Measurements from ENCODE around the gene PRMT1. TPM values are rescaled to one million over a fixed set of nuclear protein-coding genes. Genes with fewer than 3 reads are reported as not detected.
A peak's percentile ranks its signal among the peaks of the same experiment; 100 is the strongest.
"Not testable (repeated sequence)": the region's sequence is repeated elsewhere in the genome, so short reads cannot be mapped to it uniquely, and the experiment has no call there.

PRMT1 gene
- total RNA-seq, 1 experiment from 2014 or later: 551 TPM

DNA sequence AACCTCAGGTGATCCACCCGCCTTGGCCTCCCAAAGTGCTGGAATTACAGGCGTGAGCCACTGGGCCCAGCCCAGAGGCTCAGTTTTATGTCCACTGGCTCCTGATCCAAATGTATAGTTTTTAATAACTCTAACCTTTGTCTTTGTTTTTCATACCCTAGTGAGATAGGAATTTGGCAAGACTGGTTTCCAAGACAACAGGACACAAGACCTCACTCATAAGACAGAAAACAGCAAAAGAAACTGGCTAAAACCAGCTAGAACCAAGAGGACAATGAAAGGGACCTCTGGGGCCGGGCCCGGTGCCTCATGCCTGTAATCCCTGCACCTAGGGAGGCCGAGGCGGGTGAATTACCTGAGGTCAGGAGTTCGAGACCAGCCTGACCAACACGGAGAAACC is 41.4 kb downstream of the PRMT1 start:
- peak; percentile 17 for DNase-seq (ENCODE audit: low read depth)

DNA sequence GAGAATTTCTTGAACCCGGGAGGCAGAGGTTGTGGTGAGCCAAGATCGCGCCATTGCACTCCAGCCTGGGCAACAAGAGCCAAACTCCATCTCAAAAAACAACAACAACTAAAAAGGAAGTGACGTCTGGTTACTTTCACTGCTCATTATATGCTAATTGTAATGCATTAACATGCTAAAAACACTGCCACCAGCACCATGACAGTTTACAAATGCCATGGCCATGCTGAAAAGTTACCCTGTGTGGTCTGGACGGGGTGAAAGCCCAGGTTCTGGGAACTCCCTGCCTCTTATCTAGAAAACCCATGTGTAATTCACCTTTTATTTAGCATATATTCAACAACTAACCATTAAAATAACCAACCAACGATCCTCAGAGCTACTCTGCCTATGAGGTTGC is 41.9 kb downstream of the PRMT1 start:
- DNase-seq (ENCODE audit: low read depth): no peak

DNA sequence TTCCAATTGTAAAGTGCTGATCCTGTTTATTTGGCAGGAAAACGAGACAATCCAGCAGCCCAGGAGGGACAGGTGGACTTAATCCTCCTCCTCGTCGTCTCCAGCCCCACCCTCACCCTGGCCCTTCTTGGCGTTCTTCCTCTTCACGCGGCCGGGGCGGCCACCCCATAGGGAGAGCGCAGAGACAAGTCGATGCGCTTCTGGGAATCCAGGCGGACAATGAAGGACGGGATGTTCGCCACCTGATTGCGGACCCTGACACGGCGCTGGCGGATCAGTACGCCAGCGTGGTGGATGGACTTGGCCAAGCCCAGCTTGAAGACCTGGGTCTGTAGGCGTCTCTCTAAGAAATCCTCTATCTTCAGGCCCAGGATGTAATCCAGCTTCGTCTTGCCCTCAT is 42.3 kb downstream of the PRMT1 start:
- not testable (repeated sequence) for DNase-seq (ENCODE audit: low read depth)

- no peak for DNase-seq (ENCODE audit: low read depth)
Observed at GRCh38 chr19:49727217-49728030, 50.4 kb downstream of the PRMT1 start.

DNA sequence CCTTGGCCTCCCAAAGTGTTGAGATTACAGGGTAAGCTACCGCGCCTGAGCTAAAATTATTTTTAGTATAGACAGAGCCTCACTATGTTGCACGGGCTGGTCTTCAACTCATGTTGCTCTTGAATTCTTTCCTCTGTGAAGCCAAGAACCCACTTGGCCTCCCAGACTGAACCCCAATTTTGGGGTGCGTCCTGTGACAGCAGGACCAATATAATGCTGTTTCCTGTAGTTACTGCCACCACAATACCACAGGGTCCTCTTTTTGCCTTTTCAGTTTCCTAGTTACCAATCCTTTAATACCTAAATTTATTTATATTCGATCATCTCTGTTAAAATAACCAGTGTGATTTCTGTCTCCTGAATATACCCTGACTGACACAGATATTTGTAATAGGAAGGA is 53.1 kb downstream of the PRMT1 start:
- no peak for DNase-seq (ENCODE audit: low read depth)

Small RNA genes lying within 50 kb of the gene (small RNA-seq; reads per million reads assigned to genes)
- gene MIR5088: not detected

Other genes with a start within 250 kb of the PRMT1 start
- 0.07 and 1.7 TPM in 2 replicates for gene SLC17A7, start 235.7 kb upstream of the PRMT1 start, total RNA-seq (2014; rRNA removed; shearing (Covaris generic))
- 203 and 223 TPM in 2 replicates for gene PIH1D1, start 225.5 kb upstream of the PRMT1 start, total RNA-seq (2014; rRNA removed; shearing (Covaris generic))
- 55.1 and 75.5 TPM in 2 replicates for gene ALDH16A1, start 224.0 kb upstream of the PRMT1 start, total RNA-seq (2014; rRNA removed; shearing (Covaris generic))
- gene FLT3LG, start 203.1 kb upstream of the PRMT1 start, total RNA-seq (2014; rRNA removed; shearing (Covaris generic)): 6.8 and 7.3 TPM in 2 replicates
- gene RPL13A, start 189.7 kb upstream of the PRMT1 start, total RNA-seq (2014; rRNA removed; shearing (Covaris generic)): 5,406 and 6,095 TPM in 2 replicates
- gene RPS11, start 180.8 kb upstream of the PRMT1 start, total RNA-seq (2014; rRNA removed; shearing (Covaris generic)): 2,830 and 3,374 TPM in 2 replicates
- gene FCGRT, start 164.6 kb upstream of the PRMT1 start, total RNA-seq (2014; rRNA removed; shearing (Covaris generic)): 3.9 and 8.7 TPM in 2 replicates
- gene RCN3, start 149.3 kb upstream of the PRMT1 start, total RNA-seq (2014; rRNA removed; shearing (Covaris generic)): 11.7 and 13.7 TPM in 2 replicates
- gene NOSIP, start 96.7 kb upstream of the PRMT1 start, total RNA-seq (2014; rRNA removed; shearing (Covaris generic)): 140 and 203 TPM in 2 replicates
- gene PRRG2, start 96.0 kb upstream of the PRMT1 start, total RNA-seq (2014; rRNA removed; shearing (Covaris generic)): 0.70 and 1.1 TPM in 2 replicates
- gene PRR12, start 86.1 kb upstream of the PRMT1 start, total RNA-seq (2014; rRNA removed; shearing (Covaris generic)): 3.4 and 6.5 TPM in 2 replicates
- gene RRAS, start 37.1 kb upstream of the PRMT1 start, total RNA-seq (2014; rRNA removed; shearing (Covaris generic)): 23.5 and 26.7 TPM in 2 replicates
- gene SCAF1, start 35.1 kb upstream of the PRMT1 start, total RNA-seq (2014; rRNA removed; shearing (Covaris generic)): 21.2 and 31.7 TPM in 2 replicates
- 55.9 and 62.7 TPM in 2 replicates for gene IRF3, start 11.4 kb upstream of the PRMT1 start, total RNA-seq (2014; rRNA removed; shearing (Covaris generic))
- 21.2 and 26.0 TPM in 2 replicates for gene BCL2L12, start 11.3 kb upstream of the PRMT1 start, total RNA-seq (2014; rRNA removed; shearing (Covaris generic))
- gene ADM5, start 12.3 kb downstream of the PRMT1 start, total RNA-seq (2014; rRNA removed; shearing (Covaris generic)): 9.6 and 11.1 TPM in 2 replicates
- 0.84 TPM in 1 of 2 replicates, not detected in the other for gene CPT1C, start 13.8 kb downstream of the PRMT1 start, total RNA-seq (2014; rRNA removed; shearing (Covaris generic))
- gene TSKS, start 86.0 kb downstream of the PRMT1 start, total RNA-seq (2014; rRNA removed; shearing (Covaris generic)): not detected in 2 replicates
- 63.5 and 75.0 TPM in 2 replicates for gene AP2A1, start 89.7 kb downstream of the PRMT1 start, total RNA-seq (2014; rRNA removed; shearing (Covaris generic))
- 69.5 and 72.2 TPM in 2 replicates for gene FUZ, start 136.0 kb downstream of the PRMT1 start, total RNA-seq (2014; rRNA removed; shearing (Covaris generic))
- gene MED25, start 141.0 kb downstream of the PRMT1 start, total RNA-seq (2014; rRNA removed; shearing (Covaris generic)): 15.3 and 18.7 TPM in 2 replicates
- gene PTOV1, start 173.9 kb downstream of the PRMT1 start, total RNA-seq (2014; rRNA removed; shearing (Covaris generic)): 63.8 and 77.1 TPM in 2 replicates
- gene PNKP, start 190.3 kb downstream of the PRMT1 start, total RNA-seq (2014; rRNA removed; shearing (Covaris generic)): 55.5 and 57.2 TPM in 2 replicates
- 30.4 and 46.2 TPM in 2 replicates for gene AKT1S1, start 200.1 kb downstream of the PRMT1 start, total RNA-seq (2014; rRNA removed; shearing (Covaris generic))
- 5.5 and 9.8 TPM in 2 replicates for gene TBC1D17, start 200.4 kb downstream of the PRMT1 start, total RNA-seq (2014; rRNA removed; shearing (Covaris generic))
- 0.13 and 0.24 TPM in 2 replicates for gene IL4I1, start 219.6 kb downstream of the PRMT1 start, total RNA-seq (2014; rRNA removed; shearing (Covaris generic))